A673 (cell line): Measurements from ENCODE around the gene HPSE2. TPM values are rescaled to one million over a fixed set of nuclear protein-coding genes. Genes with fewer than 3 reads are reported as not detected.

Experiments used
- BruUV-seq: library from RNA; stranded (reverse); fragments of 400-500 nt; replicated peaks from 2 replicates; lab custom pipeline; 2021; lab: Mats Ljungman, UMichigan
- CTCF ChIA-PET: fragments of 300-600 bp; sonication (Branson Sonifier 250); formaldehyde crosslinking; loops from one replicate; lab custom pipeline; 2022; ENCODE audit warnings: antibody characterized with exemption; lab: Charles Lee
- POLR2A ChIA-PET: fragments of 300-600 bp; sonication (Branson Sonifier 250); formaldehyde crosslinking; loops from one replicate; lab custom pipeline; 2022; ENCODE audit warnings: antibody characterized with exemption; ENCODE audit not compliant: low non-redundant PET; lab: Charles Lee
- DNase-seq: peaks from one replicate; pipeline ENCODE4 v3.0.0-alpha.2; 2015; ENCODE audit warnings: low spot score
- H3K27ac ChIP-seq: fragments of 200-600 bp; sonication (generic); 2 replicates; pipeline ENCODE4 v1.5.1; 2016; ENCODE audit warnings: mixed run types, low read depth, mild to moderate bottlenecking, mixed read lengths, antibody characterized with exemption, low read length; ENCODE audit not compliant: poor library complexity, severe bottlenecking
- H3K27me3 ChIP-seq: fragments of 200-600 bp; sonication (generic); replicated peaks from 2 replicates; pipeline ENCODE4 v1.6.1; 2017; ENCODE audit warnings: mixed run types, low read depth, mild to moderate bottlenecking, mixed read lengths, antibody characterized with exemption, low read length; ENCODE audit not compliant: insufficient read depth, poor library complexity
- H3K36me3 ChIP-seq: fragments of 200-600 bp; sonication (generic); 2 replicates; pipeline ENCODE4 v1.6.1; 2016; ENCODE audit warnings: mixed run types, mild to moderate bottlenecking, mixed read lengths, antibody characterized with exemption, low read length; ENCODE audit not compliant: insufficient read depth, poor library complexity, severe bottlenecking
- H3K4me1 ChIP-seq: fragments of 200-600 bp; sonication (generic); 2 replicates; pipeline ENCODE4 v1.6.1; 2017; ENCODE audit warnings: mixed run types, mild to moderate bottlenecking, mixed read lengths, antibody characterized with exemption, low read length; ENCODE audit not compliant: insufficient read depth, poor library complexity, severe bottlenecking
- H3K4me3 ChIP-seq: fragments of 200-600 bp; sonication (generic); 2 replicates; pipeline ENCODE4 v1.5.1; 2016; ENCODE audit warnings: low read depth, mixed run types, mild to moderate bottlenecking, mixed read lengths, low read length; ENCODE audit not compliant: poor library complexity, severe bottlenecking
- H3K9me3 ChIP-seq: fragments of 200-600 bp; sonication (generic); 2 replicates; pipeline ENCODE4 v1.6.1; 2016; ENCODE audit warnings: mixed run types, low read depth, mild to moderate bottlenecking, mixed read lengths, antibody characterized with exemption, low read length; ENCODE audit not compliant: poor library complexity, severe bottlenecking
- CTCF ChIP-seq: fragments of 300-800, 200-600 bp; sonication (generic); conservative IDR thresholded peaks from 2 replicates; pipeline ENCODE4 v1.5.1; 2017; ENCODE audit warnings: low read depth, mild to moderate bottlenecking, antibody characterized with exemption, low read length, moderate library complexity, mixed read lengths
- EZH2 ChIP-seq: fragments of 200-600 bp; sonication (generic); IDR thresholded peaks from 2 replicates; pipeline ENCODE4 v1.6.1; 2017; ENCODE audit warnings: borderline replicate concordance, low read depth, mild to moderate bottlenecking, mixed read lengths, antibody characterized with exemption, low read length; ENCODE audit not compliant: poor library complexity, severe bottlenecking
- intact Hi-C: fragments of 100-400 bp; cut with micrococcal nuclease; formaldehyde crosslinking; loops from one replicate; pipeline ENCODE4 v1.10.0; 2022; ENCODE audit not compliant: unreplicated experiment
- total RNA-seq: library from RNA; stranded (reverse); gene quantifications from 2 replicates; pipeline ENCODE4 v1.2.3, GENCODE V29; 2021

The HPSE2 gene
- total RNA-seq, 1 experiment from 2014 or later = not detected

GRCh38 chr10:98949306-98949705 lies 286.3 kb downstream of the HPSE2 start:
- no TSS peak for BruUV-seq
- Histone ChIP-seq H3K4me3 (no peak overlapping the region), H3K36me3 (no peaks in the 10 kb centered on the region), H3K27me3 (no peaks in the 10 kb centered on the region), H3K9me3 (no peaks in the 10 kb centered on the region), H3K4me1 (no peaks in the 10 kb centered on the region), H3K27ac (no peak overlapping the region)
- ChIA-PET CTCF (no interaction called here), POLR2A (no interaction called here)
- intact Hi-C loops = no loop called here
- DNase-seq = no peak
- TF ChIP-seq CTCF (no peak), EZH2 (no peak)

- H3K27me3 ChIP-seq = no peaks in the 10 kb centered on the region
- POLR2A ChIA-PET = no interaction called here
- H3K4me3 ChIP-seq = no peak overlapping the region
- TF ChIP-seq EZH2 (no peak), CTCF (no peak)
- no peak overlapping the region for H3K27ac ChIP-seq
- CTCF ChIA-PET = no interaction called here
- no peaks in the 10 kb centered on the region for H3K4me1 ChIP-seq
- DNase-seq = no peak
- H3K9me3 ChIP-seq = no peaks in the 10 kb centered on the region
- intact Hi-C loops = no loop called here
- no peaks in the 10 kb centered on the region for H3K36me3 ChIP-seq
- BruUV-seq = no TSS peak
Observed at GRCh38 chr10:98943681-98944080, 292.0 kb downstream of the HPSE2 start.

GRCh38 chr10:98929709-98930108 lies 305.9 kb downstream of the HPSE2 start:
- TF ChIP-seq EZH2 (no peak), CTCF (no peak)
- no peaks in the 10 kb centered on the region for H3K4me1 ChIP-seq
- no peaks in the 10 kb centered on the region for H3K9me3 ChIP-seq
- CTCF ChIA-PET = no interaction called here
- H3K27me3 ChIP-seq = no peaks in the 10 kb centered on the region
- no peak overlapping the region for H3K27ac ChIP-seq
- no peak for DNase-seq
- BruUV-seq = no TSS peak
- no peak overlapping the region for H3K4me3 ChIP-seq
- intact Hi-C loops = no loop called here
- POLR2A ChIA-PET = no interaction called here
- no peaks in the 10 kb centered on the region for H3K36me3 ChIP-seq
